Psoas muscle (tissue), 8 donors: ENCODE results near the gene RALGAPA2. TPM values are rescaled to one million over a fixed set of nuclear protein-coding genes. Genes with fewer than 3 reads are reported as not detected.

Experiments used
- ATAC-seq, 4 donors: fragments of 200-7000 bp; cut with Tn5 transposase; one replicate each; pipeline ENCODE4 v1.9.1; 2020; ENCODE audit warnings: moderate library complexity in 3 of 4, mild to moderate bottlenecking in 2 of 4
- DNase-seq, 2 donors: peaks; one replicate each; pipeline ENCODE4 v3.0.0-alpha.2; 2020
- H3K27ac ChIP-seq: fragments of 200-600 bp; one replicate; pipeline ENCODE4 v1.8.0; 2022
- H3K27me3 ChIP-seq, 3 donors: fragments of 200-600 bp in 1 of 3; one replicate each; pipeline versions ENCODE4 v1.6.1 to v1.8.0; 2013 to 2022; ENCODE audit warnings: low read length in 2 of 3, mild to moderate bottlenecking in 2 of 3, moderate library complexity in 1 of 3; ENCODE audit not compliant: insufficient read depth in 3 of 3
- H3K36me3 ChIP-seq, 2 donors: fragments of 200-600 bp in 1 of 2; one replicate each; pipeline versions ENCODE4 v1.6.1 to v1.8.0; 2013 to 2022; ENCODE audit warnings: low read depth in 1 of 2, mild to moderate bottlenecking in 1 of 2, moderate library complexity in 1 of 2; ENCODE audit not compliant: insufficient read depth in 1 of 2
- H3K4me1 ChIP-seq: fragments of 200-600 bp; one replicate; pipeline ENCODE4 v1.8.0; 2022
- H3K4me3 ChIP-seq: fragments of 200-600 bp; one replicate; pipeline ENCODE4 v1.8.0; 2022; ENCODE audit warnings: mild to moderate bottlenecking
- H3K9me3 ChIP-seq: fragments of 200-600 bp; one replicate; pipeline ENCODE4 v1.8.0; 2022
- CTCF ChIP-seq: fragments of 200-600 bp; IDR thresholded peaks from one replicate; pipeline ENCODE4 v1.8.0; 2022; ENCODE audit warnings: antibody characterized with exemption
- WGBS, 3 donors: extraction: QIAGEN DNeasy Blood & Tissue Kit; methylation state at CpG; one replicate each; pipeline versions ENCODE4 v1.1.6 to v1.1.7; 2013; 5-methylcytosine and 5-hydroxymethylcytosine counted together
- intact Hi-C, 2 donors: fragments of 100-400 bp; cut with DNase I; formaldehyde crosslinking; loops; one replicate each; pipeline versions ENCODE4 v1.11.0 to v1.14.2; 2022
- polyA plus RNA-seq, 3 donors: library from polyadenylated mRNA; stranded (reverse); fragments of 200-250 nt; gene quantifications; one replicate each; pipeline ENCODE4 v1.2.3, GENCODE V29; 2013
- total RNA-seq, 4 donors: library from RNA; stranded (reverse); fragmentation: NEBNext Ultra II Directional in 2 of 4; extraction: Animal tissue kit (Norgen Biotek cat#: 25700) in 2 of 4; gene quantifications; one replicate each; pipeline versions ENCODE4 v1.2.1 to v1.2.4, GENCODE V29; 2021 to 2023
- donor health status: healthy with polysubstance abuse.
- donor health status: DM: no; HTN: no; CAD: no; lungs with moderate emphysema.
- donor health status: Bipolar disorder and iron deficiency.
- donor health status: healthy.
- donor health status: DM: yes; HTN: yes; CAD: no.
- donor health status: DM: no; HTN: no; CAD: no.
- donor health status: DM: no; HTN: no; CAD: no.
- donor health status: DM: yes; HTN: yes; CAD: no.

The RALGAPA2 gene
- total and polyA plus RNA-seq, 7 donors = 12.2 to 75.5 (median 51.1) TPM

GRCh38 chr20:20399531-20400500 lies 312.6 kb downstream of the RALGAPA2 start:
- intact Hi-C loops = no loop called here

GRCh38 chr20:20398123-20398522 lies 314.3 kb downstream of the RALGAPA2 start:
- intact Hi-C loops = no loop called here
- Histone ChIP-seq H3K36me3 (peaks cover 2 to 61% of the 10 kb centered on the region in 2 donors), H3K27me3 (no peaks in the 10 kb centered on the region), H3K9me3 (no peaks in the 10 kb centered on the region), H3K4me1 (no peaks in the 10 kb centered on the region), H3K27ac (no peak overlapping the region), H3K4me3 (no peak overlapping the region)
- DNase-seq = no peak
- WGBS, 3 donors = 97 to 99% (median 98%) methylated on average over 7 of the region's 7 CpGs
- no peak for TF ChIP-seq CTCF
- ATAC-seq = no peak

More at GRCh38 chr20:20399531-20400500, 312.6 kb downstream of the RALGAPA2 start:
- peaks cover 0 to 58% of the 10 kb centered on the region in 2 donors for H3K36me3 ChIP-seq
- H3K9me3 ChIP-seq = no peaks in the 10 kb centered on the region
- no peak for ATAC-seq
- H3K4me1 ChIP-seq = no peaks in the 10 kb centered on the region
- no peak overlapping the region for H3K27ac ChIP-seq
- no peak overlapping the region for H3K4me3 ChIP-seq
- no peaks in the 10 kb centered on the region for H3K27me3 ChIP-seq
- 65 to 86% (median 72%) methylated on average over 13 of the region's 13 CpGs for whole genome bisulfite sequencing, 3 donors
- no peak for DNase-seq
- no peak for TF ChIP-seq CTCF

GRCh38 chr20:20396794-20397193 lies 315.6 kb downstream of the RALGAPA2 start:
- intact Hi-C loops = no loop called here
- 95 to 99% (median 97%) methylated on average over 3 of the region's 3 CpGs for WGBS, 3 donors

GRCh38 chr20:20395903-20396568 lies 316.4 kb downstream of the RALGAPA2 start:
- Histone ChIP-seq H3K9me3 (no peaks in the 10 kb centered on the region), H3K4me3 (no peak overlapping the region), H3K4me1 (no peaks in the 10 kb centered on the region), H3K27me3 (no peaks in the 10 kb centered on the region), H3K27ac (no peak overlapping the region), H3K36me3 (peaks cover 5 to 68% of the 10 kb centered on the region in 2 donors)
- 87 to 89% (median 88%) methylated on average over 28 to 29 of the region's 29 CpGs for WGBS, 3 donors
- ATAC-seq (no peak), DNase-seq (no peak)
- TF ChIP-seq CTCF = no peak
- intact Hi-C loops = no loop called here

More at GRCh38 chr20:20396794-20397193, 315.6 kb downstream of the RALGAPA2 start:
- Histone ChIP-seq H3K9me3 (no peaks in the 10 kb centered on the region), H3K36me3 (peaks cover 4 to 66% of the 10 kb centered on the region in 2 donors), H3K4me3 (no peak overlapping the region), H3K27ac (no peak overlapping the region), H3K4me1 (no peaks in the 10 kb centered on the region), H3K27me3 (no peaks in the 10 kb centered on the region)
- ATAC-seq = no peak
- no peak for TF ChIP-seq CTCF
- DNase-seq = no peak
